CD8-positive, alpha-beta memory T cell (primary cell): Measurements from ENCODE around the gene AUTS2. TPM values are rescaled to one million over a fixed set of nuclear protein-coding genes. Genes with fewer than 3 reads are reported as not detected.

Source experiments
- CTCF ChIA-PET: fragments of 350-600 bp; sonication (Branson Sonifier 250); formaldehyde crosslinking; loops from one replicate; lab custom pipeline; 2021; ENCODE audit warnings: antibody characterized with exemption; lab: Charles Lee
- POLR2A ChIA-PET: fragments of 350-600 bp; sonication (Branson Sonifier 250); formaldehyde crosslinking; loops from one replicate; lab custom pipeline; 2021; ENCODE audit warnings: antibody characterized with exemption; lab: Charles Lee
- DNase-seq, 5 donors: peaks; one replicate each; pipeline versions ENCODE4 v3.0.0 to v3.0.0-alpha.2; 2020 to 2022; ENCODE audit warnings: mixed read lengths in 1 of 5
- H3K27ac ChIP-seq: one replicate; pipeline ENCODE4 v1.7.0; 2013; ENCODE audit warnings: low read depth, mild to moderate bottlenecking, low read length, moderate library complexity
- H3K27me3 ChIP-seq: 2 replicates; pipeline ENCODE4 v1.7.0; 2013; ENCODE audit warnings: low read length, mild to moderate bottlenecking; ENCODE audit not compliant: insufficient read depth, poor library complexity, severe bottlenecking
- H3K36me3 ChIP-seq: 2 replicates; pipeline ENCODE4 v1.7.0; 2013; ENCODE audit warnings: mild to moderate bottlenecking, low read length, moderate library complexity; ENCODE audit not compliant: insufficient read depth
- H3K4me1 ChIP-seq: 2 replicates; pipeline ENCODE4 v1.7.0; 2013; ENCODE audit warnings: mild to moderate bottlenecking, low read length, moderate library complexity; ENCODE audit not compliant: insufficient read depth
- H3K4me3 ChIP-seq: 2 replicates; pipeline ENCODE4 v1.7.0; 2013; ENCODE audit warnings: mild to moderate bottlenecking, low read length
- H3K9me3 ChIP-seq: 2 replicates; pipeline ENCODE4 v1.7.0; 2013; ENCODE audit warnings: mild to moderate bottlenecking, low read length
- H3K27ac Mint-ChIP-seq, 8 donors: one replicate each; pipeline ENCODE4 v1.8.0; 2020 to 2021; ENCODE audit warnings: mixed read lengths in 8 of 8, mild to moderate bottlenecking in 6 of 8, inconsistent platforms in 3 of 8, moderate library complexity in 3 of 8
- H3K27me3 Mint-ChIP-seq, 2 donors: one replicate each; pipeline ENCODE4 v1.8.0; 2020 to 2021; ENCODE audit warnings: mixed read lengths in 2 of 2, mild to moderate bottlenecking in 1 of 2, moderate library complexity in 1 of 2
- H3K36me3 Mint-ChIP-seq, 3 donors: one replicate each; pipeline ENCODE4 v1.8.0; 2020 to 2021; ENCODE audit warnings: mixed read lengths in 3 of 3, inconsistent platforms in 1 of 3, mild to moderate bottlenecking in 1 of 3
- H3K4me1 Mint-ChIP-seq, 3 donors: one replicate each; pipeline ENCODE4 v1.8.0; 2020 to 2021; ENCODE audit warnings: mixed read lengths in 3 of 3, inconsistent platforms in 1 of 3, mild to moderate bottlenecking in 1 of 3
- H3K4me3 Mint-ChIP-seq, 7 donors: one replicate each; pipeline ENCODE4 v1.8.0; 2020 to 2021; ENCODE audit warnings: mixed read lengths in 7 of 7, mild to moderate bottlenecking in 6 of 7, moderate library complexity in 4 of 7, inconsistent platforms in 2 of 7
- H3K9me3 Mint-ChIP-seq, 5 donors: one replicate each; pipeline ENCODE4 v1.8.0; 2020 to 2022; ENCODE audit warnings: mixed read lengths in 5 of 5, mild to moderate bottlenecking in 3 of 5, moderate library complexity in 2 of 5, inconsistent platforms in 1 of 5
- polyA plus RNA-seq: library from polyadenylated mRNA; unstranded; fragments of 300-500 nt; fragmentation: Illumina TruSeq; gene quantifications from one replicate; pipeline ENCODE4 v1.2.3, GENCODE V29; 2021
- total RNA-seq, 2 experiments: library from RNA; stranded (reverse); gene quantifications; one replicate each; pipeline ENCODE4 v1.2.3, GENCODE V29; 2021

The AUTS2 gene
- total and polyA plus RNA-seq, 3 experiments from 2014 or later, result 4.4 to 9.9 (median 5.3) TPM

DNA sequence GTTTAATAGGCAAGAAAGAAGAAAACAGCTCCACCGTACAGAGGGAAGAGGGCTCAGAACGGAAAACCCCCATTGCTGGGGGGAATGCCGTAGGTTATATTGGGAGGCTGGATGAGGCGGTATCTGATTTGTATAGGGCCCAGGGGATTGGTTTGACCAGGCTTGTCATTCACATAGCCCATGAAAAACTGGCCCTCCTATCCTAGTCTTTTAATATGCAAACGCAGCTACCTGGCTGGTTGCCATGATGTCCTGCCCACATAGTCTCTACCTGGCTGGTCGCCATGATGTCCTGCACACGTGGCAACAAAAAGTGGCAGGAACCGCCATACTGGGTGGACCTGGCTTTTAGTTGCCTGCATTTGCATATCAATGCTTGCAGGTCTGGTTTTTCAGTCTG is 84.7 kb downstream of the AUTS2 start:
- CTCF ChIA-PET, result no interaction called here

GRCh38 chr7:69684369-69685292 is 86.4 kb downstream of the AUTS2 start:
- ChIA-PET CTCF (no interaction called here), POLR2A (no interaction called here)
- no peaks in the 10 kb centered on the region for H3K36me3 Mint-ChIP-seq
- H3K9me3 ChIP-seq, result no peaks in the 10 kb centered on the region
- DNase-seq, result no peak
- H3K27ac ChIP-seq, result no peak overlapping the region
- H3K36me3 ChIP-seq, result no peaks in the 10 kb centered on the region
- no peaks in the 10 kb centered on the region for H3K9me3 Mint-ChIP-seq
- no peak overlapping the region for H3K4me3 ChIP-seq
- peak overlapping the region in 1 of 7 donors; percentile 28 for H3K4me3 Mint-ChIP-seq
- H3K27me3 Mint-ChIP-seq, result no peaks in the 10 kb centered on the region
- peaks cover 11 to 17% (median 12%) of the 10 kb centered on the region in 3 donors for H3K4me1 Mint-ChIP-seq
- no peaks in the 10 kb centered on the region for H3K4me1 ChIP-seq
- H3K27me3 ChIP-seq, result no peaks in the 10 kb centered on the region
- peak overlapping the region in 6 of 8 donors; percentile 23 to 72 (median 51) for H3K27ac Mint-ChIP-seq

More for the DNA sequence above, 84.7 kb downstream of the AUTS2 start:
- Mint-ChIP-seq H3K27me3 (no peaks in the 10 kb centered on the region), H3K4me3 (no peak overlapping the region), H3K4me1 (peaks cover 11 to 17% (median 12%) of the 10 kb centered on the region in 3 donors), H3K9me3 (no peaks in the 10 kb centered on the region), H3K27ac (no peak overlapping the region), H3K36me3 (no peaks in the 10 kb centered on the region)
- no peak for DNase-seq
- Histone ChIP-seq H3K27ac (no peak overlapping the region), H3K4me3 (no peak overlapping the region), H3K4me1 (no peaks in the 10 kb centered on the region), H3K27me3 (no peaks in the 10 kb centered on the region), H3K9me3 (no peaks in the 10 kb centered on the region), H3K36me3 (no peaks in the 10 kb centered on the region)
- POLR2A ChIA-PET, result no interaction called here

DNA sequence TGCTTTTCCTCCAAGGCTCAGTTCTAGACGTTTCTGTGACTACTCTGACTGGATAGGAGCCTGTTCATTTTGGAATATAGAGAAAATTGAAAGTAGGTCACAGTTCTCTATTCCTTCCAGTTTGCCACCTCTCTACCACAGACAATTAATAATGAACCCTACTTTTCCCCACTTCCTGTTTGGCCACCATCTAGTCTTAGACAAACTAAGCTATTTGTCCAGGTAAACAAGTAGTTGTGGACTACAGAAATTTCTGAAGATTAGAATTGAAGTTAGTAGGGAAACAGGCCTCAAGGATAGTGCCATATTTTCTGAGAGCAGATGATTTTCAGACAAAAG is 87.0 kb downstream of the AUTS2 start:
- H3K4me3 Mint-ChIP-seq, result peak overlapping the region in 1 of 7 donors; percentile 28
- ChIA-PET POLR2A (no interaction called here), CTCF (no interaction called here)
- no peaks in the 10 kb centered on the region for H3K4me1 ChIP-seq
- H3K27me3 Mint-ChIP-seq, result no peaks in the 10 kb centered on the region
- H3K27ac ChIP-seq, result no peak overlapping the region
- H3K4me1 Mint-ChIP-seq, result peaks cover 11 to 17% (median 12%) of the 10 kb centered on the region in 3 donors
- peak overlapping the region in 5 of 8 donors; percentile 38 to 72 (median 57) for H3K27ac Mint-ChIP-seq
- H3K9me3 Mint-ChIP-seq, result no peaks in the 10 kb centered on the region
- no peak overlapping the region for H3K4me3 ChIP-seq
- no peak for DNase-seq
- H3K36me3 ChIP-seq, result no peaks in the 10 kb centered on the region
- H3K27me3 ChIP-seq, result no peaks in the 10 kb centered on the region
- H3K36me3 Mint-ChIP-seq, result no peaks in the 10 kb centered on the region
- no peaks in the 10 kb centered on the region for H3K9me3 ChIP-seq

GRCh38 chr7:69686366-69686765 is 88.1 kb downstream of the AUTS2 start:
- Mint-ChIP-seq H3K27me3 (no peaks in the 10 kb centered on the region), H3K4me3 (no peak overlapping the region), H3K36me3 (no peaks in the 10 kb centered on the region), H3K9me3 (no peaks in the 10 kb centered on the region), H3K4me1 (peaks cover 11 to 17% (median 12%) of the 10 kb centered on the region in 3 donors), H3K27ac (no peak overlapping the region)
- H3K4me1 ChIP-seq, result no peaks in the 10 kb centered on the region
- H3K36me3 ChIP-seq, result no peaks in the 10 kb centered on the region
- no peaks in the 10 kb centered on the region for H3K9me3 ChIP-seq
- no peaks in the 10 kb centered on the region for H3K27me3 ChIP-seq
- DNase-seq, result no peak
- no peak overlapping the region for H3K4me3 ChIP-seq
- POLR2A ChIA-PET, result no interaction called here
- CTCF ChIA-PET, result no interaction called here
- H3K27ac ChIP-seq, result no peak overlapping the region

DNA sequence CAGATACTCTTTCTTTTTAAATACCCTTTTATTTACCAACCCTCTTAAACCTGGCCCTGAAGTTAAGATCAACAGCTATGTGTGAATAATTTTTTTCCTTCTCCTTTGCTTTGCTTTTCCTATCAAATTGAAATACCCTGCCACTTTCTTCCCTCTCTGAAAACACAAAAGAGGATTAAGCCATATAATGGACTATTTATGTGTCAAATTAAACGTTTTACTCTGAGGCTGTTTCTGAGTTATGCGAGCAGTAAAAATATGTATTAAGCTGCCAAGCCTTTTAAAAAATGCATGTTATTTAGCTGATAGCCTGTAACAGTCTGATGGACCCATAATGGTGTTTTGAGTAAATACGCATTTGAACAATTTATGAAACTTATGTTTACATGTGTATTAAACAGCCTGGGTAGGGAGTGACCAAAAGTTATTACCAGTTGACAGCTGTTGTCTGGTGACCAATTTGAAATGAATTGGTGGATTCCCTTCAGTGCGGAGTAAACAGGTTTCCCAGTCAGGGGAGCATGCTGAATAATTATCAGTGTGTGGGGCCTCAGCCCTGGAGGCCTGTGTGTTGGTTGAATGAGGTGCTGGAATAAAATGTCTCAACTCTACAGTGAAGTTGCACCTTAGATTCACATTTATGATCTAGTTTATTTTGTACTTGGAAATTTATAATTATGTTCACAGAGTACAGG is 89.6 kb downstream of the AUTS2 start:
- Mint-ChIP-seq H3K27me3 (no peaks in the 10 kb centered on the region), H3K27ac (no peak overlapping the region), H3K4me3 (no peak overlapping the region), H3K36me3 (no peaks in the 10 kb centered on the region), H3K4me1 (peaks cover 11 to 17% (median 12%) of the 10 kb centered on the region in 3 donors), H3K9me3 (no peaks in the 10 kb centered on the region)
- Histone ChIP-seq H3K4me3 (no peak overlapping the region), H3K9me3 (no peaks in the 10 kb centered on the region), H3K36me3 (no peaks in the 10 kb centered on the region), H3K4me1 (no peaks in the 10 kb centered on the region), H3K27ac (no peak overlapping the region), H3K27me3 (no peaks in the 10 kb centered on the region)
- DNase-seq, result no peak
- CTCF ChIA-PET, result no interaction called here
- POLR2A ChIA-PET, result no interaction called here

GRCh38 chr7:69690329-69690728 is 92.1 kb downstream of the AUTS2 start:
- Histone ChIP-seq H3K4me1 (no peaks in the 10 kb centered on the region), H3K9me3 (no peaks in the 10 kb centered on the region), H3K27me3 (no peaks in the 10 kb centered on the region), H3K36me3 (no peaks in the 10 kb centered on the region), H3K27ac (no peak overlapping the region), H3K4me3 (no peak overlapping the region)
- no peaks in the 10 kb centered on the region for H3K27me3 Mint-ChIP-seq
- no peak for DNase-seq
- no peak overlapping the region for H3K27ac Mint-ChIP-seq
- POLR2A ChIA-PET, result no interaction called here
- H3K36me3 Mint-ChIP-seq, result no peaks in the 10 kb centered on the region
- CTCF ChIA-PET, result no interaction called here
- no peaks in the 10 kb centered on the region for H3K9me3 Mint-ChIP-seq
- peaks cover 1 to 6% (median 2%) of the 10 kb centered on the region in 3 donors for H3K4me1 Mint-ChIP-seq
- H3K4me3 Mint-ChIP-seq, result no peak overlapping the region

- peaks cover 7 to 8% (median 7%) of the 10 kb centered on the region in 3 donors for H3K4me1 Mint-ChIP-seq
- peaks cover 6% of the 10 kb centered on the region for H3K4me1 ChIP-seq
- no peaks in the 10 kb centered on the region for H3K9me3 Mint-ChIP-seq
- no peak overlapping the region for H3K4me3 Mint-ChIP-seq
- no peak overlapping the region for H3K27ac ChIP-seq
- no peaks in the 10 kb centered on the region for H3K9me3 ChIP-seq
- no peaks in the 10 kb centered on the region for H3K36me3 ChIP-seq
- ChIA-PET POLR2A (no interaction called here), CTCF (no interaction called here)
- no peaks in the 10 kb centered on the region for H3K27me3 ChIP-seq
- DNase-seq, result no peak
- H3K27ac Mint-ChIP-seq, result no peak overlapping the region
- H3K36me3 Mint-ChIP-seq, result no peaks in the 10 kb centered on the region
- no peak overlapping the region for H3K4me3 ChIP-seq
- H3K27me3 Mint-ChIP-seq, result no peaks in the 10 kb centered on the region
Observed at GRCh38 chr7:69691327-69691726, 93.1 kb downstream of the AUTS2 start.

GRCh38 chr7:69691734-69692133 is 93.5 kb downstream of the AUTS2 start:
- no peaks in the 10 kb centered on the region for H3K27me3 Mint-ChIP-seq
- H3K36me3 Mint-ChIP-seq, result no peaks in the 10 kb centered on the region
- no peak overlapping the region for H3K4me3 ChIP-seq
- no peaks in the 10 kb centered on the region for H3K9me3 ChIP-seq
- DNase-seq, result no peak
- ChIA-PET CTCF (no interaction called here), POLR2A (no interaction called here)
- no peaks in the 10 kb centered on the region for H3K36me3 ChIP-seq
- H3K27ac Mint-ChIP-seq, result no peak overlapping the region
- H3K9me3 Mint-ChIP-seq, result no peaks in the 10 kb centered on the region
- peaks cover 9% of the 10 kb centered on the region for H3K4me1 ChIP-seq
- no peak overlapping the region for H3K4me3 Mint-ChIP-seq
- no peaks in the 10 kb centered on the region for H3K27me3 ChIP-seq
- peaks cover 11 to 12% (median 11%) of the 10 kb centered on the region in 3 donors for H3K4me1 Mint-ChIP-seq
- no peak overlapping the region for H3K27ac ChIP-seq
